GM19372 (cell line): ENCODE data around the gene NHS.

Source experiments
- ATAC-seq: cut with Tn5 transposase; IDR thresholded peaks from one replicate; pipeline ENCODE4 v1.9.1; 2021; ENCODE audit warnings: mild to moderate bottlenecking, low read depth, moderate library complexity; ENCODE audit not compliant: unreplicated experiment

The NHS gene

DNA sequence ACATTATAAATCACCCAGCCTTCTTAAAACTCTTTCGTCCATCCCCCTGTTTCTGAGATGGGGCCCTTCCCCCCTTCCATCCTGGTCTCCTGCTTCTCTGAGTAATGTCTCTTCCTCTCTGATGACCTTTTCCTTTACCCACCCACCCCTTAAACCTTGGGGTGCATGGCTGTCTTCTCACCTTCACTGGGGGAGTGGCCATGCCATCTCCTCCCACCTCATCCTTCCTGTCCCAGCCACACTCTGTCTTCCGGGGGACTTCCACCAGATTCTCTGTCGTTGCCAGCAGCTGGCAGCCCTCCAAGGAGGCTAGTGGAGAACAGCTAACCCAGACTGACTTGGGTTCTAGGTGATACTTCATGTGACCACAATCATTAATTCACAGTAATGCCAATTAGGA lies 279.1 kb downstream of the NHS start:
- no peak for ATAC-seq

DNA sequence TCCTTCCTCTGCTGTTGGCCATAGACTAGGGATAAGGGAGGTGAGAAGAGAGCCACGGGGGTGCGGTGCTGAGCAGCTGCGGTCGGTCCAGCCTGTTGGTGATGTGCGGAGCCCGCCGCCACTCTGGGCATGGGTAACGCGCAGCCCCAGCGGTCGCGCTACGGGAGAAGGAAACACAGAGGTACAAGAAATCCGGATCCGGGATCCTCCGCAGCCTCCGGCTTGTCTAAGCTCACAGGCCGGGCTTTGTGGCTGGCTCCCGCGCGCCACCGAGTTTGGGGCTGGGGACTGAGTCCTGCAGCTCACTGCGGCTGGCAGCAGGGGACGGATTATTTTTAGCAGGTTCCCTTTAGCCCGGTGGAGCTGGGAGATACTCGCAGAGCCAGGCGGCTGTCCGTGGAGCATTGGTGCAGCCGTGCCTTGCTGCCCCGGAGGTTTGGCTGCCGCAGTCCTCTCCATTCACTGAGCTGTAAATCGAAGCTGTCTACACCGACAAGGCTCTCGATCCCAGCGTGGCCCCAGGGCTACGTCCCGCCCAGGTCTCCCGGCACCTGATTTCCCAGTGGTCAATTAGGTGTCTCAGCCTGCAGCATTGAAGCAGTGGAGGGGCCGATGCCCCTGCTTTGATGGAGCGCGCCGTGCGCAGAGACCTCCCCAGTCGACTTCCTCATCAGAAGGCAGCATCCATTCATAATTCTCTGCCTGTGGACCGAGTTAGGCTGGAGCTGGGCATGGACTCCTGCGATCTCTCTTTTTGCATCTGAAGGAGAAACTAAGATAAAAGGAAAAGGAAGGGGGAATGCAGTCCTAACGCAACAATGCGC lies 280.4 kb downstream of the NHS start:
- no peak for ATAC-seq

- no peak for ATAC-seq
Observed at GRCh38 chrX:17656035-17656418, 281.0 kb downstream of the NHS start.

DNA sequence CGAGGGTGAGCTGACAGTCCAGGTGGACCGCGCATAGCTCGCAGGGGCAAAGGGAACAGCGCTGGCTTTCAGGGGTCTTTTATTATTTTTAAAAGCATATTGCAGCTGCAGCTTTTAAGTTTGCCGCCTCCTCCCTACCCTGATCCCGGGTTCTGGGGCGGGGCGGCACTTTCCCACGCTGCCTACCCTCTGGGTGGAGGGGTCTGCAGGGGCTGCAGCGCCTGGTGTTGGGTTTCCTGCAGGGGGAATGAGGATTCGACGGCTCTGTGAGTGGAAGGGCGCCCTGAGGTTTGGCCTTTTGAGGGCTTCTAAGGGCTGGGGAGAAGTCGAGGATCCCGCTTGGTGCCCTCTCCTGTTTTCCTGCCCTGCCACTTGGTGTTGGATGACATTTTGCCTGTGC lies 281.6 kb downstream of the NHS start:
- ATAC-seq = no peak

GRCh38 chrX:17662391-17662790 lies 287.4 kb downstream of the NHS start:
- ATAC-seq = no peak

- ATAC-seq = no peak
Observed at GRCh38 chrX:17668929-17669328, 293.9 kb downstream of the NHS start.

DNA sequence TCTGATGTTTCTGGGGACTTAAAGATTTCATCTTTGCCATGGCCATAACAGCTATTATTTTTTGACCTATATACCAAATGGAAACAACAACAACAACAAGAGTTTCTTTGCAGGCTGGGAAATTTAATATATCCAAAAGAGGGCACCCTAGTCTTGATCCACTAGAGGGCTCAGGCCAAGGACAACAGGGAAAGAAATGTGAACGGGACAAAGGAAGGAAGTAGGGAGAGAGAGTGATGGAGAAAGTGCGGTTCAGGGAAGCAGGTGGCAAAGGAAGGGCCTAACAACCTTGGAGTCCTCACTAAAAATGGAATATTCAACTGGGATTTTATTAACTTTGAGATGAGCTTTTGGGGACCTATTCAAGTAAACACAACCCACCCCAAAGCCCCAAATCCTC lies 294.5 kb downstream of the NHS start:
- no peak for ATAC-seq

DNA sequence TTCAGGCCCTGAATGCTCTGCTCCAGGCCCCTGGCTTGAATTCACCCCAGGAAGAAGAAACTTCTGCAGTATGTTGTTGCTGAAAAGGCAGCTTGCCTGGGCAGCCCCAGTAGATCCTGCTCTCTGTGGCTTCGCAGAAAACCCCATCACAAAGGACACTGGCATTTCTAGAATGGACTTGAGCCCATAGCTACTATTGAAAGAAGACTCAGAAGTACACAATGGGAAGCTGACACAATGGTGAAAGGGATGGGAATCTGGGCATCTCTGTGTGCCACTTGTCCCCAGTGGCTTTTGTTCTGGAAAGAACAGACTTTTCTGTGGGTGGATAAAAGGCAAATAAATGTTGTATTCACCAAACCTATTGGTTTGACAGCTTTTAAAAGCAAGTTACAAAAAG lies 294.9 kb downstream of the NHS start:
- ATAC-seq = no peak

- no peak for ATAC-seq
Observed at GRCh38 chrX:17670874-17671273, 295.9 kb downstream of the NHS start.

- ATAC-seq = no peak
Observed at GRCh38 chrX:17674601-17675000, 299.6 kb downstream of the NHS start.

DNA sequence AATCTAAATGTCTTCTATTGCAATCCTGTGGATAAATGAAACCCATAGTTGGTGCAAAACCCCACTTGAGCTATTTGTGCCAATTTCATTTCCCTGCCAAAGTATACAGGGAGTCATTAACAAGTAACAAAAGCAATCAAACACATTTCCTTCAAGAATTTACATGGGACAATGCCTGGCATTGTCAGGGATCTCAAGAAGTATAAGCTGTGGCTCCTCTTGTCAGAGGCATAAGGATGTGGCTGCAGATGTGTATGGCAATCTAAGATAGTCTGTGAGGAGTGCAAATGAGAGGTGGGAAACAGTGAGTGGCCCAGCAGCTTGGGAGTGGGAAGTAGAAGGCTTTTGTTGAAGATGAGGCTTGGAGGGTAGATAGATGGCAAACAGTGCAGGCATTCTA lies 304.3 kb downstream of the NHS start:
- ATAC-seq = no peak

GRCh38 chrX:17679820-17680219 lies 304.8 kb downstream of the NHS start:
- no peak for ATAC-seq

GRCh38 chrX:17680732-17681413 lies 305.9 kb downstream of the NHS start:
- no peak for ATAC-seq

DNA sequence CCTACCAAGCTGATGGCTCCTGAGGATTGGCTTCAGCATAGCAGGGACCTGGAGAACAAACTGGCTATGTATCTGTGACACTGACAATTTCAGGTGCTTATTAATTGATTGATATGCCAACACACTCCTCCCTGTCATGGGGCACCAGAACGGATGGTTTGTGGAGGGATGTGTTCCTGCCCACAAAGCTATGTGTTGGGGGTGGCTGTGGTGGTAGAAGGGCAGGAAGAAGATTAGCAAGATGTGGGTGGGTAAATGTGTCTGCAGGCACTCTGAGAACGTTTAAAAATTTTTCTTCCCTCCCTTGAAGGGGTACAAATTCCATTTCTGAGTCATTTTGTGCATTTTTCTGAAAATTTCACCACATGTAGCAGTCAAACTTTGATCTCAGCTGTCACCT lies 307.3 kb downstream of the NHS start:
- no peak for ATAC-seq

DNA sequence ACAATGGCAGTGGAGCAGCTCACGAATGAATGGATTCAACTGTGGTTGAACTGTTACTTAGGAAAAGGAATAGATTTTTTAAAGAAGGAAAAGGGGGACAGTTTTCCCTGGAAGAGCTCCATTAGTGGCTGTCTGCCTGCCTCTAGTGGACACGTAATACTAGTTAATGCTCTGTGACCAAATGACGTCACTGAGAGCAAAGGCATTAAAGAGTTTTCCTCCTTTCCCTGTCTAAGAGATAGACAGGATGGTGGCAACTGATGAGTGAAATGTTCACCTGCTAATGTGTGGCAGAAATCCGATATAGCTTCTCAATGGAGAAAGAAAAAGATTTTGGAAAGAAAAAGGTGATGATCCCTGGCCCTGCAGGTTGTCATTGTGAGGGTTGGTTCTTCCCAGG lies 310.0 kb downstream of the NHS start:
- ATAC-seq = no peak

DNA sequence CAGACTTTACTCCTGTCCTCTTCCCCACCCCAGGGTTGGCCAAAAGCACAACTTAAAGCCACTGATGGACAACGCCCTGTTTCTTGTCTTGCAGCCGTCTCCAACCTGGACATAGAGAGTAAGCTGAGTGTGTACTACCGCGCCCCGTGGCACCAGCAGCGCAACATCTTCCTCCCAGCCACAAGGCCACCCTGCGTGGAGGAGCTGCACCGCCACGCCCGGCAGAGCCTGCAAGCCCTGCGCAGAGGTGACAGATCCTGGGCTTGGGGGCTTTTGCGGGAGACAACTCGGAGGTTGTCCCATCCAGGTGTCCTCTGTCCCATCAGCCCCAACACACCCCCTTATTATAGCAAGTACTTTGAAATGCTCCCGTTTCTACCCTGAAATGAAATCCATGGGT lies 312.6 kb downstream of the NHS start:
- no peak for ATAC-seq

- no peak for ATAC-seq
Observed at GRCh38 chrX:17689971-17690409, 315.0 kb downstream of the NHS start.

DNA sequence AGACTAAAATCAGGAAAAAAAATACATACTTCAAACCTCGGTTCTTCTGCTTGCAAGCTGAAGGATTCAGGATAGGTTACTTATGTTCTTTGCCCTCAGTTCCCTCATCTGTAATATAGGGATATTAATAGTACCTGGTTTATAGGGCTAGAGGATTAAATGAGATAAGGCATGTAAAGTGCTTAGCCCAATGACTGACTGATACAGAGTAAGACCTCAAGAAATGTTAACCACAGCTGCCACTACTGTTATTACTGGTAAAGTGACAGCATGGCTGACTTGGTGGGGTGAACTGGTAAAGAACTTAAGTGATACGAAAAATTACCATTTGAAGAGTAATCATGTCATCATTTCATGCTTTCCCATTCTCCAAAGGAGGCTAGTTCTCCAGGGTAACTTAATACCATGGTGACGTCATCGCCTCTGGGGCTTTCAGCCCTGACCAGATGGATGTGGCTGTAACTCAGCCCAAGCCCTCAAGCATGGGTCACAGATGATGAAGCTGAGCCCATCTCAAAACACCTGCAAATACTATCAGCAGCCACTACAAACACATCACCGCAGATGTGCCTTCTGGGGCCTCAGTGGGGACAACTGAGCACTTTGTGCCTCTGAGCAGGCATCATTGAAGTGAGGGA lies 317.8 kb downstream of the NHS start:
- no peak for ATAC-seq

DNA sequence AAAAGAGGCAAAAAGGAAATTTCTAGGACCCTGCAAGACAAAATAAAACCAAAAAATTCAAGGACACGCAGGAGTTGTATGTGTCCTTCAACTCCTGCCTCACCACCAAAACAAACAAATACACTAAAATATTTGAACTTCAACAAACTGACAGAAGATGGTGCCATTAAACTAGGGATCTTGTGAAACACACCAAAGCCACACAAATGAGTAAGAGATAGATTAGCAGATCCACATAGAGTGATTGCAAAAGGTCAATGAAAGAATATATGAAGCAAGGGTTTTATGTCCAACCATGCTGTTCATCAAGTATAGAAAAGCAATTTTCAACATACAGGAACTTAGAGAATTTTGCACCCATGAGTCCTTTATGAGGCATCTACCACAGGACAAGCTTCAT lies 322.2 kb downstream of the NHS start:
- ATAC-seq = no peak

DNA sequence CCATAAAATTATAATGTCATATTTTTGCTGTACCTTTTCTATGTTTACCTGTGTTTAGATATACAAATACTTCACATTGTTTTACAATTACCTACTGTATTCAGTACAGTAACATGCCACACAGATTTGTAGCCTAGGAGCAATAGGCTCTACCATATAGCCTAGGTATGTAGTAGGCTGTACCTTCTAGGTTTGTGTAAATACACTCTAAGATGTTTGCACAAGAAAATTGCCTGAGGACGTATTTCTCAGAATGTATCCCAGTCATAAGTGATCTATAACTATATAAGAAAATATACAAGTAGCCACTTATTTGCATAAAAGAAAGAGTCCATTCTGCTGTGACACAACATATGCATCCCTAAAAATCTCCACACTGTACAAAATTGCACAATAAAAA lies 326.0 kb downstream of the NHS start:
- ATAC-seq = no peak

DNA sequence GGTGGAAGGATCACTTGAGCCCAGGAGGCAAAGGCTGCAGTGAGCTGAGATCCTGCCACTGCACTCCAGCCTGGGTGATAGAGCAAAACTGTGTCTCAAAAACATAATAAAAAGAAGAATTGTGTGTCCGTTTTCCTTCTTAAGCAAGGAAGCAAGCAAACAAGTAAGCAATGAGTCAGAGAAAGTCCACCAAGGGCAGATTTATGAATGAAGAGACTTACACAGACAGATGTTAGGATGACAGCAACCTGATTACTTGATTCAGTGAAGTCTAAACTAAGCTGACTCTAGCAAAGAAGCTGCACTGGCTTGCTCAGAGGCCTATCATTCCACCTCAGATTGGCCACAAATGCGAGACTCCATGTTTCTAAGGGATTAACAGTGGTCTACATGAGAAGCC lies 328.2 kb downstream of the NHS start:
- no peak for ATAC-seq

DNA sequence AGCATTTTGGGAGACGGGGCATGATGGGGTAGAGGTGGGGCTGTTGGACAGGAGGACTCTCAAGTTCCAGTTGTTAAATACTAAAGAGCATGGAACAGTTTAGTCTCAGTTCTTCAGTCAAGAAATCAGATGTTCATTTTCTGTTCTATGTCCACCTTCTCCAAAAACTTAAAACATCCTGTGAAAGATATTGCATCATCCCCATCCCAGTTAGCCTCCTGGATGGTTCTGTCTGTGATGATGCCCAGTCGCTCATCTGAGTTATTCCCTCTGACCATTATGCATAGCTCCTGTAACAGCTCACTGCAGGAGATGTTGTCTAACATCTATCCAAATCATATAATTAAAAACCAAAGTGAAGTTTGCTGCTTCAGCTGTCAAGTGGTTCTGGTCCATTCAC lies 330.2 kb downstream of the NHS start:
- no peak for ATAC-seq
